KG1 (cell line): ENCODE data around the gene MAPKAP1.
A peak's percentile ranks its signal among the peaks of the same experiment; 100 is the strongest.
"Not testable (repeated sequence)": the region's sequence is repeated elsewhere in the genome, so short reads cannot be mapped to it uniquely, and the experiment has no call there.

Experiments used
- DNase-seq: peaks from one replicate; lab custom pipeline; 2025; lab: John Stamatoyannopoulos, UW

The MAPKAP1 gene

DNA sequence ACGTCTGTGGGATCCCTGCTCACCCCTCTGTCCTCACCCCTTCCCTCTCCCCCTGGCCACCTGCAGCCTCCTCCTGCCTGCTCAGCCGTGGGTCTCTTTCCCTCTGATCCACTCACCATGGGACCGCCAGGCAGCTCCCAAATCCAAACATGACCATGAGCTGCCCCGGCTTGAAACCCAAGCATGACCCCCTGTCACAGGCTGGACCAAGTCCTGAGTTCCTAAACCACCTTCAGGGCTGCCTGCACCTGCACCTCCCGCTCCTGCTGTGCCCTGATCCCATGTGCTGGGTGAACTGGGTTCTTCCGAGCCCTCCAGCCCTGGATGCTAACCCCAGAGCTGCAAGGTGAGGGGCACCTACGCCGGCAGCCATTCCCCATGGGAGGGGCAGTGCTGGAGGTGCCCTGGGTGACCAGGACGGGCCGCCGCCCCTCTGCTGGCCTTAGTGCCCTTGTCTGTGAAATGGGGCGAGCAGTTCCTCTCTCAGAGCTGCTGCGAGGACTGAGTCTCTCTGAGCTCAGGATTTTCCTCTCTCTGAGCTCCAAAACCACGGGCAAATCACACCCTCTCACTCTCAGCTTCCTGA, 295.7 kb downstream of the MAPKAP1 start:
- no peak for DNase-seq

DNA sequence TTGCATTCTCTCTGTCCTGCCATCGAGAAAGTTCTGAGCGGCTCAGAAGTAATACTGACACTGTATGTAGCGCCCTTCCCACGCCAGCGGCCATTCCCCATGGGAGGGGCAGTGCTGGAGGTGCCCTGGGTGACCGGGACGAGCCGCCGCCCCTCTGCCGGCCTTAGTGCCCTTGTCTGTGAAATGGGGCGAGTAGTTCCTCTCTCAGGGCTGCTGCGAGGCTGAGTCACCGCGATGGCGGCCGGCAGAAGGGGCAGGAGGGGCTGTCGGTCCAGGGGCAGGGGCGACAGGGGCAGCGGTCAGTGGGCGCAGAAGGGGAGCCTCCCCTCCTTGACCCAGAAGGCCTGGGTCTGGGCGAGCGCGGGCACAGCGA, 296.5 kb downstream of the MAPKAP1 start:
- no peak for DNase-seq

GRCh38 chr9:125409637-125410521, 297.1 kb downstream of the MAPKAP1 start:
- no peak for DNase-seq

- no peak for DNase-seq
These were observed 297.8 kb downstream of the MAPKAP1 start for GRCh38 chr9:125409217-125409636.

- DNase-seq: peak; percentile 66
These were observed 298.8 kb downstream of the MAPKAP1 start for GRCh38 chr9:125407974-125408900.

DNA sequence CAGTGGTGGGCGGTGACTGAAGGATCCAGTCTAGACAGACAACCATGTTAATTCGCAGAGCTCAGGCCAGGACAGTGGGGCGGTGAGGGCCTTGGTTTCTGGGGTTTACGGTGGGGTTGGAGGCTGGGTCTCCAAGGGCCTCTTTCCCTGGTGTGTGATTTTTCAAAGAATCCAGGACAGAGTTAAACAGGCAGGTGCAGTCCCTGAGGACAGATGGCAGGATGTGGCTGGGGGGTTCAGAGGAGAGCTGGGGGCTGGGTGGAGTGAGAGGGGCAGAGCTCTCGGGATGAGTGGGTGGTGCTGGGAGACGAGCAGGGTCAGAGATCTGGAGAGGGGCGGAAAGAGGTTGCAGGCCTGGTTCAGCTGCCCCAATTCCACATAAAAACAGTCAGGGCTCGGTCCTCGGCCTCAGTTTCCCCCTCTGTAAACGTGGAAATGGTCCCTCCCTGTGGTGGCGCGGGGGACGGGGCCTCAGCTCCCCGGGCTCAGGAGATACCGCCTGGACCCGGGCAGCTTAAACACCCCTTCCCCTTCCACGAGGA, 299.5 kb downstream of the MAPKAP1 start:
- no peak for DNase-seq

- no peak for DNase-seq
These were observed 300.3 kb downstream of the MAPKAP1 start for GRCh38 chr9:125406810-125407087.

DNA sequence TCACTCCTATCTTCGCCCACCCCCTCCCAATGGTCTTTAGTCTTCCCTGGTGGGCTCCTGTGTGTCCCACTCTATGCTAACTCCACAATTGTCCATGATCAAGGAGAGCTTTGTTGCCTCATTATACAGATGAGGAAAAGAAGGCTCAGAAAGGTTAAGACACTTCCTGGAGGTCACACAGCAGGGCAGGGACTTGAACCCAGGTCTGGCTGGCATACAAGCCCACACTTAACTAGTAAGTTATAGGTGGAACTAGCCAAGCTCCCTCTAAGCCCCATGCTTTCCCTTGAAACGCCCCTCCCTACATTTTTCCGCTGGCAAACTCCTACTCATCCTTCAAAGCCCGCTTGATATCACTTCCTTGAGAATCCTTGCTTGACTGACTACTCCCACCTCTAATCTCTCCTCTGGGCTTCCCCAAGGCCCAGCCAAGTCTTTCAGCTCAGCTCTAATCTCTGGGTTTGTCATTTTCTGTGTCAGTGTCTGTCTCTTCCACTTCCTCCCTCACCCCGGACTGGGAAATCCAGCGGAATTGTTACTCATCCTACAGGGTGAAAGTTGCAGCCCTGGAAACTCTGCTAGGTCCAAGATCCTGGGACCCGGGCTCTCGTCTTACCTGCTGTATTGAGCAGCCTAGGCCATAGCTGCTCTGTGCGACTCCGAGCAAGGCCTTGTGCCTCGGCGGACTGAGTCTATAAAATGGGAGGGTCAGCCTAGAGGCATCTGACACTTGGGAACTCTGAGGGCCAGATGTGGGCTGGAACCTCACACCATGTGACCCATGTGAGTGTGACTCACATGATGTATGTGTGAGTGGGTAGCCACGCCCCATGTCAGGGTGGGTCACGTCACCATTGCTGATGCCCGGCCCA, 300.8 kb downstream of the MAPKAP1 start:
- DNase-seq: no peak

- no peak for DNase-seq
These were observed 302.3 kb downstream of the MAPKAP1 start for GRCh38 chr9:125404733-125405132.

GRCh38 chr9:125400725-125401716, 306.0 kb downstream of the MAPKAP1 start:
- no peak for DNase-seq

- DNase-seq: not testable (repeated sequence)
These were observed 306.8 kb downstream of the MAPKAP1 start for GRCh38 chr9:125400232-125400631.

GRCh38 chr9:125399666-125400065, 307.3 kb downstream of the MAPKAP1 start:
- DNase-seq: no peak

DNA sequence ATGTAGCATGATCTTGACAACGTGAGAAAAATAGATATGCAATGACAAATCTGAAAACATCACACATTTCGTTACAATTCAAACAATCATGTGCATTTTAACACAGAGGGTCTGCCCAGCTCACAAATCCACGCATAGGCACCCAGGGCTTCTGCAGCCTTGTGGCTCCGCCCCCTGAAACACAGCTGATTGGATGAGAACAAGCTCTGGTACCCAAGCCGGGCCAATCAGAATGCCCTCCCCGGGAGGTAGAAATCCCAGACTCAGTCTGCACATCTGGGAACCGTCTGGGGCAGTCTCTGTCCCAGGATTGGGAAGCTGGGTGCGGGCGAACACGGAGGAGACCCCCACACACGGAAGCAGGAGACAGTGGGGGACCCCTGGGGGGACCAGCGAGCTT, 307.8 kb downstream of the MAPKAP1 start:
- DNase-seq: no peak

DNA sequence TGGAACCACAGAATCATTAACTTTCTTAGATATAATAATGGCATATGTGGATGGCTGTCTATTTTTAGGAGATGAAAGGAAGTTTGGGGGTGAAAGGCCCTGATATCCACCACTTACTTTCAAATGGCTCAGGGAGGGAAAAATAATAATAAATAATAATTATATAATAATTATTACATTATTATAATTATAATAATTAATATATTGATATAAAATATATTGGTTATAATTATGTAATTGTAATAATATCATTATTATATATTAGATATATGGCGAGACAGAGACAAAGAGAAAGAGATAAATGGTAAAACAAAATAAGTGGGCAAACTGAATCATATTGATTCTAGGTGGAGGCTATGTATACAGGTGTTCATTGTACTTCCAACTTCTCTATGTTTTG, 308.8 kb downstream of the MAPKAP1 start:
- no peak for DNase-seq

DNA sequence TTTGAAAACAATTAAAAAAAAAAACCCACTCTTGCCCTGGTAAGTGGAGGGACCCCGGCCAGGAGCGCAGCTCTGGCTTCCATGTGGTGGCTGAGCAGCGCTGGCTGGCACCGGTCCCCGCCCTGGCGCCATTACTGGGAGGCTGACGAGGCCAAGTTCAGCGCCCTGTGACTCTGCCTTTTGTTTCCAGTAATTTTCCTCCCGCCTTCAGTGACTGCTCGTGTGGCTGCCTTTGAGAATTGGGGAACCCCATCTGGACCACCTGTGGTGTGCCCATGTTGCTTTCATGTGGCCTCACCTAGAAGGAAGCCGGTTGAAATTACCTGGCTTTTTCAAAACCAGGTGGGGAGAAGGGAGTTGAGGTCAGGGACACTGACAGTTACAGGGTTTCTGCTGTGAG, 309.3 kb downstream of the MAPKAP1 start:
- no peak for DNase-seq

- DNase-seq: no peak
These were observed 310.2 kb downstream of the MAPKAP1 start for GRCh38 chr9:125396799-125397198.

DNA sequence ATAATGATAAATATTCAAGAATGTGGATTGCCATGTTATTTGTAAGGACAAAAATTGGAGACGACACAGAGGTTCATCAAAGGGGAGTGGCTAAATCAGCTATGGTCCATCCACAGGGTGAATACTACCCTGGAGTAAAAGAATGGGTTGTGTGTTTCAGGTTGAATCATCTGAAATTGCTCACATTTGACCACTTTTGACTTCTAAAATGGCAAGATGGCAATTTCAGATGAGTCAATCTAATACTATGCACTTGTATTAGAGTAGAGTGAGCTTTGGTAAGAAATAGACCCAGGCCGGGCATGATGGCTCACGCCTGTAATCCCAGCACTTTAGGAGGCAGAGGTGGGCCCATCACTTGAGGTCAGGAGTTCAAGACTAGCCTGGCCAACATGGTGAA, 313.6 kb downstream of the MAPKAP1 start:
- DNase-seq: no peak

GRCh38 chr9:125391704-125392103, 315.3 kb downstream of the MAPKAP1 start:
- no peak for DNase-seq

- no peak for DNase-seq
These were observed 318.0 kb downstream of the MAPKAP1 start for GRCh38 chr9:125388978-125389377.

- DNase-seq: no peak
These were observed 319.0 kb downstream of the MAPKAP1 start for GRCh38 chr9:125387861-125388524.
